SK-N-SH treated with all-trans-retinoic acid at 6 μM for 48 hours (cell line): ENCODE measurements around the gene SIN3A.

Experiments used
- ATAC-seq: fragments of 200-7000 bp; cut with Tn5 transposase; 3 replicates; pipeline ENCODE4 v1.9.1; 2020; ENCODE audit warnings: mild to moderate bottlenecking, moderate library complexity
- BACH2 ChIP-seq: fragments of 250-450 bp; sonication (Bioruptor Pico); IDR thresholded peaks from 2 replicates; pipeline ENCODE4 v1.9.0; 2021; ENCODE audit warnings: mild to moderate bottlenecking, borderline replicate concordance
- CSDC2 ChIP-seq: fragments of 250-450 bp; sonication (Bioruptor Pico); IDR thresholded peaks from 2 replicates; pipeline ENCODE4 v1.5.0; 2020; ENCODE audit warnings: mild to moderate bottlenecking, moderate library complexity
- ESRRG ChIP-seq: fragments of 250-450 bp; sonication (Bioruptor Pico); IDR thresholded peaks from 2 replicates; pipeline ENCODE4 v1.6.1; 2021; ENCODE audit warnings: mild to moderate bottlenecking
- GLIS3 ChIP-seq: fragments of 250-450 bp; sonication (Bioruptor Pico); IDR thresholded peaks from 2 replicates; pipeline ENCODE4 v1.5.0; 2020; ENCODE audit warnings: mild to moderate bottlenecking, moderate library complexity
- OSR1 ChIP-seq: fragments of 250-450 bp; sonication (Bioruptor Pico); IDR thresholded peaks from 2 replicates; pipeline ENCODE4 v1.8.0; 2022; ENCODE audit warnings: moderate library complexity, mild to moderate bottlenecking, inconsistent platforms
- PPARA ChIP-seq: fragments of 250-450 bp; sonication (Bioruptor Pico); IDR thresholded peaks from 2 replicates; pipeline ENCODE4 v1.5.0; 2020; ENCODE audit warnings: mild to moderate bottlenecking, borderline replicate concordance
- RARB ChIP-seq: fragments of 250-450 bp; sonication (Bioruptor Pico); IDR thresholded peaks from 2 replicates; pipeline ENCODE4 v1.8.0; 2021; ENCODE audit warnings: mild to moderate bottlenecking, moderate library complexity
- SNAI2 ChIP-seq: fragments of 250-450 bp; sonication (Bioruptor Pico); IDR thresholded peaks from 2 replicates; pipeline ENCODE4 v1.5.0; 2020; ENCODE audit warnings: mild to moderate bottlenecking, moderate library complexity
- TOX ChIP-seq: fragments of 250-450 bp; sonication (Bioruptor Pico); IDR thresholded peaks from 2 replicates; pipeline ENCODE4 v1.8.0; 2021; ENCODE audit warnings: mild to moderate bottlenecking, moderate library complexity, borderline replicate concordance
- TSHZ2 ChIP-seq: fragments of 250-450 bp; sonication (Bioruptor Pico); IDR thresholded peaks from 2 replicates; pipeline ENCODE4 v1.5.0; 2020; ENCODE audit warnings: mild to moderate bottlenecking, moderate library complexity
- ZC3H10 ChIP-seq: fragments of 250-450 bp; sonication (Bioruptor Pico); IDR thresholded peaks from 2 replicates; pipeline ENCODE4 v1.5.1; 2021; ENCODE audit warnings: mild to moderate bottlenecking, moderate library complexity
- ZFP3 ChIP-seq: fragments of 250-450 bp; sonication (Bioruptor Pico); IDR thresholded peaks from 2 replicates; pipeline ENCODE4 v1.5.0; 2020; ENCODE audit warnings: mild to moderate bottlenecking, moderate library complexity
- ZFP30 ChIP-seq: fragments of 450-650 bp; formaldehyde crosslinking; IDR thresholded peaks from 2 replicates; pipeline ENCODE4 v1.5.0; 2022; ENCODE audit warnings: mild to moderate bottlenecking, moderate library complexity
- ZNF565 ChIP-seq: fragments of 450-650 bp; formaldehyde crosslinking; conservative IDR thresholded peaks from 2 replicates; pipeline ENCODE4 v1.5.0; 2020; ENCODE audit warnings: low read depth, mild to moderate bottlenecking, moderate library complexity
- ZNF70 ChIP-seq: fragments of 450-650 bp; formaldehyde crosslinking; IDR thresholded peaks from 2 replicates; pipeline ENCODE4 v1.5.0; 2020; ENCODE audit warnings: mild to moderate bottlenecking, moderate library complexity
- ZNF8 ChIP-seq: fragments of 450-650 bp; formaldehyde crosslinking; IDR thresholded peaks from 2 replicates; pipeline ENCODE4 v1.5.0; 2020; ENCODE audit warnings: mild to moderate bottlenecking, moderate library complexity
- TF ChIP-seq, protein P1 (sequence below): fragments of 250-450 bp; sonication (Bioruptor Pico); IDR thresholded peaks from 2 replicates; pipeline ENCODE4 v1.5.1; 2020; ENCODE audit warnings: low read depth, mild to moderate bottlenecking, moderate library complexity
- TF ChIP-seq, protein P2 (sequence below): fragments of 250-450 bp; sonication (Bioruptor Pico); IDR thresholded peaks from 2 replicates; pipeline ENCODE4 v1.5.1; 2021; ENCODE audit warnings: mild to moderate bottlenecking, moderate library complexity
- TF ChIP-seq, protein P3 (sequence below): fragments of 250-450 bp; sonication (Bioruptor Pico); IDR thresholded peaks from 2 replicates; pipeline ENCODE4 v1.8.0; 2020; ENCODE audit warnings: mild to moderate bottlenecking, moderate library complexity, borderline replicate concordance

The SIN3A gene

GRCh38 chr15:75360856-75361255, 90.6 kb downstream of the SIN3A start (continued):
- no peak for TF ChIP-seq TSHZ2 (CRISPR knock-in tag)
- no peak for TF ChIP-seq CSDC2 (CRISPR knock-in tag)
- no peak for TF ChIP-seq ZNF8 (CRISPR knock-in tag)
- TF ChIP-seq, all 23 proteins: peak for 0

GRCh38 chr15:75360391-75360790, 91.1 kb downstream of the SIN3A start:
- no peak; the same call in 2 of the 3 replicates for ATAC-seq
- no peak for TF ChIP-seq PPARA

DNA sequence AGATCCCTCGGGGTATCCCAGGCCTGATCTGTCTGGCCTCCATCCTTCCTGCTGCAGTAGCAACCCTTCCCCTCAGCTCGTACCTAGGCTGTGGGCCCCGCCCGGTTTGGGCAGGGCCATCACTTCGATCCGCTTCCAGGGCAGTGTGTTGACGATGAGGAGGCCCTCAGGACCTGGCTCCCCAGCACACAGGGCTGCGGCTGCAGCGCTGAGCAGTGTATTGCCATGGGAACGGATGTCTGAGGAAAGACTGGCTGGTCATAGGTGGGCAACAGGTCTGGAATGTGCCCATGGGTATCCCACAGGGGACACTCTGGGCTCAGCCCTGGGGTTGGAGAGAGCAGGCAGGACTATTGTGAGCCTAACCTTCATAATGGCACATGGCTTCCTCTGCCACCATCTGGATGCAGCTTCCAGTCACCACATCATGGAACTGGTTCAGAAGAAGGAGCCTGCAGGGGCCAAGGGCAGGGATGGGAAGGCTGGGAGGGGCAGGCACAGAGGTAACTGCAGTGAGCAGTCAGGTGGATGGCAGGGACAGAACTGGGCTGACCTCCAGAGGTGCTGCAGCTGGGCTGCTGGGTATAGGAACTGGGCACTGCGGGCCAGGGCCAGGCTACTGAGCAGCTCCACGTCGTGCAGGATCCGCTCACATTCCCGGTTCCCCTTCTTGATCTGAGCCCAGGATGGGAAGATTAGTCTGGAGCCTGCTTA, 91.8 kb downstream of the SIN3A start:
- TF ChIP-seq ZC3H10 (CRISPR knock-in tag): no peak
- no peak for TF ChIP-seq GLIS3 (CRISPR knock-in tag)
- TF ChIP-seq, protein P1, sequence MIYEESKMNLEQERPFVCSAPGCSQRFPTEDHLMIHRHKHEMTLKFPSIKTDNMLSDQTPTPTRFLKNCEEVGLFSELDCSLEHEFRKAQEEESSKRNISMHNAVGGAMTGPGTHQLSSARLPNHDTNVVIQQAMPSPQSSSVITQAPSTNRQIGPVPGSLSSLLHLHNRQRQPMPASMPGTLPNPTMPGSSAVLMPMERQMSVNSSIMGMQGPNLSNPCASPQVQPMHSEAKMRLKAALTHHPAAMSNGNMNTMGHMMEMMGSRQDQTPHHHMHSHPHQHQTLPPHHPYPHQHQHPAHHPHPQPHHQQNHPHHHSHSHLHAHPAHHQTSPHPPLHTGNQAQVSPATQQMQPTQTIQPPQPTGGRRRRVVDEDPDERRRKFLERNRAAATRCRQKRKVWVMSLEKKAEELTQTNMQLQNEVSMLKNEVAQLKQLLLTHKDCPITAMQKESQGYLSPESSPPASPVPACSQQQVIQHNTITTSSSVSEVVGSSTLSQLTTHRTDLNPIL (CRISPR knock-in tag): no peak
- TF ChIP-seq ZFP30 (CRISPR knock-in tag): no peak
- TF ChIP-seq ZFP3 (CRISPR knock-in tag): no peak
- ATAC-seq: no peak

DNA sequence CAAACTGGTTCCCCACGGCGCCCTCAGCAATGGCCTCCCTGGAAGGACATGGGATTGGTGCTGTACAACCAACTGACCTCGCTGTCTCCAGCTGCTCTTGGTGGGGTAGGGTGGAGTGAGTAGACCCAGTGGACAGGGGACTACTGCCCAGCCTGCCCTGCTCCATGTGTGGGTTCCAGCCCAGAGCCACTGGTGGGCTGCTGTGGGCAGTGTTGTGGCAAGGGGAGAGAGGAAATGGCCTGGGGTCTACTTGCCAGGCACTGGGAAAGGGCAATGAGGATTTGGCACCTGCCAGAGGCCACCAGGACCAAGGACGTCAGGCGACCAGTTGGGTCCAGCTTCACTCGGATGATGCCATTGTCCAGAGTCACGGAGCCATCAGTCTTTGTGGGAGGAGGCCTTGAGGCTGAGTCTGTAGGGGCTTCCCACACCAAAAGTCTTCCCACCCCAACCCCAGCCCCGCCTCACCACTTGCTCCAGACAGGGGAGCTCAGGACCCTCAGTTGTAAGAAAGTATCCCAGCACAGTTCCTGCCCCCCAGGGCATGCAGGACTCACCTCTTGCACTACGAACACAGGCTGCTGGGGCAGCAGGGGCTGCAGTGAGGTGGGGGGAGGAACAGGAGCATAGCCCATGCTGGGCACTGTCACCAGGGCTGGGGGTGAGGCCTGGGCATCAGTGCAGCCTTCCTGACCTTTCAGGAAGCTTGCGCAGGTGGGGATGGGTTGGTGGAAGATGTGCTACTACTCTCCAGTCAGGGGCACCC, 92.5 kb downstream of the SIN3A start:
- ATAC-seq: no peak
- TF ChIP-seq SNAI2 (no peak), ZNF565 (CRISPR knock-in tag) (no peak), BACH2 (CRISPR knock-in tag) (no peak), TOX (no peak), RARB (CRISPR knock-in tag) (no peak), ZNF70 (CRISPR knock-in tag) (no peak), OSR1 (CRISPR knock-in tag) (no peak), ZNF8 (CRISPR knock-in tag) (no peak)
- TF ChIP-seq, protein P2, sequence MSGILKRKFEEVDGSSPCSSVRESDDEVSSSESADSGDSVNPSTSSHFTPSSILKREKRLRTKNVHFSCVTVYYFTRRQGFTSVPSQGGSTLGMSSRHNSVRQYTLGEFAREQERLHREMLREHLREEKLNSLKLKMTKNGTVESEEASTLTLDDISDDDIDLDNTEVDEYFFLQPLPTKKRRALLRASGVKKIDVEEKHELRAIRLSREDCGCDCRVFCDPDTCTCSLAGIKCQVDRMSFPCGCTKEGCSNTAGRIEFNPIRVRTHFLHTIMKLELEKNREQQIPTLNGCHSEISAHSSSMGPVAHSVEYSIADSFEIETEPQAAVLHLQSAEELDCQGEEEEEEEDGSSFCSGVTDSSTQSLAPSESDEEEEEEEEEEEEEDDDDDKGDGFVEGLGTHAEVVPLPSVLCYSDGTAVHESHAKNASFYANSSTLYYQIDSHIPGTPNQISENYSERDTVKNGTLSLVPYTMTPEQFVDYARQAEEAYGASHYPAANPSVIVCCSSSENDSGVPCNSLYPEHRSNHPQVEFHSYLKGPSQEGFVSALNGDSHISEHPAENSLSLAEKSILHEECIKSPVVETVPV (CRISPR knock-in tag): no peak
- TF ChIP-seq, protein P3, sequence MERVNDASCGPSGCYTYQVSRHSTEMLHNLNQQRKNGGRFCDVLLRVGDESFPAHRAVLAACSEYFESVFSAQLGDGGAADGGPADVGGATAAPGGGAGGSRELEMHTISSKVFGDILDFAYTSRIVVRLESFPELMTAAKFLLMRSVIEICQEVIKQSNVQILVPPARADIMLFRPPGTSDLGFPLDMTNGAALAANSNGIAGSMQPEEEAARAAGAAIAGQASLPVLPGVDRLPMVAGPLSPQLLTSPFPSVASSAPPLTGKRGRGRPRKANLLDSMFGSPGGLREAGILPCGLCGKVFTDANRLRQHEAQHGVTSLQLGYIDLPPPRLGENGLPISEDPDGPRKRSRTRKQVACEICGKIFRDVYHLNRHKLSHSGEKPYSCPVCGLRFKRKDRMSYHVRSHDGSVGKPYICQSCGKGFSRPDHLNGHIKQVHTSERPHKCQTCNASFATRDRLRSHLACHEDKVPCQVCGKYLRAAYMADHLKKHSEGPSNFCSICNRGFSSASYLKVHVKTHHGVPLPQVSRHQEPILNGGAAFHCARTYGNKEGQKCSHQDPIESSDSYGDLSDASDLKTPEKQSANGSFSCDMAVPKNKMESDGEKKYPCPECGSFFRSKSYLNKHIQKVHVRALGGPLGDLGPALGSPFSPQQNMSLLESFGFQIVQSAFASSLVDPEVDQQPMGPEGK (CRISPR knock-in tag): no peak
- TF ChIP-seq, all 23 proteins: peak for 0

DNA sequence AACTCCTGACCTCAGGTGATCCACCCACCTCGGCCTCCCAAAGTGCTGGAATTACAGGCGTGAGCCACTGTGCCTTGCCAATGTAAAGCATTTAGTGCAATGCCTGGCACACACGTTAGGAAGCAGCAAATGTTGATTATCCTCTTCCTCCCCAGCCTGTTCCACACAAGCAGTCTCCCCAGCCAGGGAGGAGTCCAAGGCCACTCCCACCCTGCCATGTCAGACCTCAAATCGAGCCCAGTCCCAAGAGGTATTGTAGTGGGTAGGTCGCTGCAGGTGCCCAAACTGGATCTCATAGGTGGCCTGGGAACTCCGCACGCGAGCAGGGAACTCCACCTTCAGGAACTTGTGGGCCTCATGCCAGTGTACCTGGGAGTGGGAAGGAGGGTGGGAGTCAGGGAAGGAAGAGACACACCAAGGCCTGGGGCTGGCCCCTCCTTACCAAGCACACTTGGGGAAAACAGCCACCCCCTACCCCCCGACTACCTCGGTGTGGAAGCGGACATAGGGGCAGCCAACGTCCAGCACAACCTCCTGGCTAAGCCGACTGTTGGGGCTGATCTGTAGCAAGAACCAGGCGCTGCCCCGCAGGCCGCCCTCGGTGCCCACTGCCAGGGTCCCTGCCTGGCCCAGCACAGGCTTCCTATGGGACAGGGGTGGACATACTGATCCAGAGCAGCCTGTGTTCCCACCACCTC, 93.4 kb downstream of the SIN3A start:
- TF ChIP-seq ESRRG (CRISPR knock-in tag): no peak
- TF ChIP-seq, protein P2 (CRISPR knock-in tag): no peak
- TF ChIP-seq RARB (CRISPR knock-in tag): no peak
- no peak for TF ChIP-seq ZC3H10 (CRISPR knock-in tag)
- TF ChIP-seq, protein P3 (CRISPR knock-in tag): no peak
- TF ChIP-seq, all 23 proteins: peak for 0
- no peak for ATAC-seq
